NCI-H748 (cell line): ENCODE results near the gene RBL1.
A peak's percentile ranks its signal among the peaks of the same experiment; 100 is the strongest.

Source experiments
- DNase-seq: peaks from one replicate; lab custom pipeline; 2025; ENCODE audit not compliant: unreplicated experiment; lab: John Stamatoyannopoulos, UW

RBL1 gene

DNA sequence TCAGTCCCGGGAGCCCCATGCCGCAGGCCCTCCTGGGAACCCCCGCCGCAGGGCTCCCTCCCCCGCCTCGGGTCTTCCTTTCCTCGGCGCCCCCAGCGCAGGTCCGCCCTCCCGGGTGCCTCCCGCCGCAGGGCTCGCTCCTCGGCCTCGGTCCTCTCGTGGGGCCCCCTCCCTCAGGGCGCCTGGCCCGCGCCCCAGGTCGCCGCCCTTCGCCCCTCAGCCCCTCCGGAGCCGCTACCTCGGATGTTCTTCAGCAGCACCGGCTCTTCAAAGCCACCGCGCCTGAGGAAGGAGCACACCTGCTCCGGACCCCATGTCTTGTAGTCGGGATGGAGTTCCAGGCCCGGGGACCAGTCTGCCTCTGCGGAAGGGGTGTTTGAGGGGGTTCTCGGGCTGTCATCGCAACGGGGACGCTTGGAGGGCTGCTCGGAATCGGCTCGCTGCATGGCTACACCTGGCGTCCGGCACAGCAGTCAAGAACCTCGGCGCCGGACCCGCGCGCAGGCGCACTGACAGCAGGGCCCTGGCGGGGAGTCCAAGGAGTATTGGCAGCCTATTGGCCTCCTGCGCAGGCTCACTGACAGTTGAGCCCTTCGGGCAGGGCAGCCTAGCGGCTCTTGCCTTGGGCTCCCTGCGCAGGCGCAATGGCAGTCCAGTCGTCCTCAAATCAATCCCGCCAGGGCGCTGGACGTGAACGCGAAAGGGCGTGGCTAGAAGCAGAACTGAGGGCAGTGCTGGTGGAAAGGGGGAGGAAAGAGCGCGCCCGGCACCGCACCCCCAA is 144.4 kb downstream of the RBL1 start, which contains the start of gene SAMHD1:
TSS of gene SAMHD1 (minus strand) at position 511 of the 781 bp plus-strand sequence. CDS start at position 446, 65 bp downstream.
- peak; percentile 99 for DNase-seq

DNA sequence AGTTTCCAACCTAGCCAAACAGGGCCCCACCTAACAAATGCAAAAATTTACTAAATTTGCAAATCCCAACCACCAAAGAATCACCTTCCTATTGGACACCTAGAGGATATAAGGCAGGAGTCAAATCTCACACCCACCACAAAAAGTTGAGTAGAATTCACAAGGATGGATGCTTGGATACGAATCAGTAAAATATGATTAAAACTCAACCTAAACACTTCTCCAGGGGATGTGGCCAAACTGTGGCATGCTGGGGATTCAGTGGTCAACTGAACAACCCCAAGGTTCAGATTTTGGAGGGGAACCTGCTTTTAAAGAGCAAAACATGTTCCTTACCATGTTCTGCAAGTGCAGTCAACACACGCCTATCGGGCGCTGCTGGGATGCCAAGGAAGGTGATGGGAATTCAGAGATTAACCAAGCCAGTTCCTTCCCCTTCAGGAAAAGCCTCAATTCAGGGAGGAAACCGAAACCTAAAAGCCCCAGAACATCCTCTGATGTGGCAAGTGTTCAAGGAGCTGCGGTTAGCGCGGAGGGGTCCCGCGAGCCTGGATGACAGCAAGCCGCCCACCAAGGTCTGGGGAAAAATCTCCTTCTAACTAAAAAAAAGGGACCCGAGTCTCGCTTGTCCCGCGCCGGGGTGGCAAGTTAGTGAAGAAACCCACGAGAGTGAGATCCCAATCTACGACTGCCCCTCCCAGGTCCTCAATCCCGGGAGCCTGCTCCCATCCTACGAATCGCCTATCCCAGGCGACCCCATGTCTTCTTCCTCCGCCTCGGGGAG is 145.2 kb downstream of the RBL1 start:
- DNase-seq: peak; percentile 40
